Inferior parietal cortex (tissue), 1 donor: ENCODE results near the gene HIGD2A.

ENCODE experiments used
- DNase-seq: peaks from one replicate; pipeline ENCODE4 v3.0.0-alpha.2; 2016; ENCODE audit errors: extremely low spot score

HIGD2A gene

GRCh38 chr5:176388444-176389134 is at the start of gene HIGD2A, which contains the start of gene NOP16:
TSS of gene HIGD2A (plus strand) at chr5:176388751. CDS start at chr5:176388820, 69 bp downstream.
TSS of gene NOP16 (minus strand) at chr5:176388598. CDS start at chr5:176388539, 59 bp downstream.
- DNase-seq, result peak; percentile 100

- no peak for DNase-seq
These were observed 49.2 kb upstream of the HIGD2A start for GRCh38 chr5:176339304-176339703.

GRCh38 chr5:176341325-176342157 is 47.0 kb upstream of the HIGD2A start:
- DNase-seq, result no peak

DNA sequence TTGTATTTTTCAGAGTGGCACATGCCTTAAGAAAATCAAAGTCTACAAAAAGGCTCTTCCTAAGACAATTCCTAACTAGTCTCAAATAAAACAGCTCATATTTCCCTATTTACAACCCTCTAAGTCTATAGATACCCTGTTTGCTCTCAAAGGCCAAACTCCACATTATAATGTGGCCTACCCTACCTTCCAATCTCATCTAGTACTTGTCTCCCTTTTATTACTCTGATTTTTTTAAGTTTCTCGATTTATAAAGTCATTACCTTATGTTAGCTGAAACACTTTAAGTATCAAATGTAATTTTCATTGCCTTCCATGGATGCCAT is 46.4 kb upstream of the HIGD2A start:
- no peak for DNase-seq

DNA sequence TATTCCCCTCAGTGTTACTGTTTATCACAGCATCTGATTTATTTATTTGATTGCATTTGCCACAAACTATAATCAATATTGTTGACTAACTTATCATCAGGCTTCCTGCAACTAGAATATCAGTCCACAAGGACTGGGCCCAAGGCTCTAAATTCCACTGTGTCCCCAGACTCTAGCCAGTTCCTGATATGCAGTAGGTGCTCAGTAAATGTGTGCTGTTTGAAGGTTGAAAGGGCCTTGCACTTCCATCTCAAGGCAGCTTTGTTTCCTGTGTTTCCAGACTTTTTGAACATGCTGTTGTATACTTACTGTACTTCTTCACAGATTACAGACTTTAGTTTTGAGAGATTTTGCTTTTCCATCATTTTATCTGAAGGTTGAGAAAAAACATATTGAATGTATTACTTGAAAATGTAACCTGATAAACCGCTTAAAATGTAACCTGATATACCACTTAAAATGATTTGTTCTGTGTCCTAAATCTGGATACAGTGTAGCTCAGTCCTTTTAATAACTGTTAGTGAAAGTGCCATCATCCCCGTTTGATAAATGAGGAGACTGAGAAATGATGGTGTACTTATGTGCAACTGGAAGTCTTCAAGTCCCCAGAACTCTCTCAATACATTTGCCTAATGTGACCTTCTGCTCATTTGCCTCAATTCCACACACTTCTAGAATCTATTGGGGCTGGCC is 45.6 kb upstream of the HIGD2A start:
- no peak for DNase-seq

GRCh38 chr5:176350416-176350815 is 38.1 kb upstream of the HIGD2A start:
- DNase-seq, result no peak

DNA sequence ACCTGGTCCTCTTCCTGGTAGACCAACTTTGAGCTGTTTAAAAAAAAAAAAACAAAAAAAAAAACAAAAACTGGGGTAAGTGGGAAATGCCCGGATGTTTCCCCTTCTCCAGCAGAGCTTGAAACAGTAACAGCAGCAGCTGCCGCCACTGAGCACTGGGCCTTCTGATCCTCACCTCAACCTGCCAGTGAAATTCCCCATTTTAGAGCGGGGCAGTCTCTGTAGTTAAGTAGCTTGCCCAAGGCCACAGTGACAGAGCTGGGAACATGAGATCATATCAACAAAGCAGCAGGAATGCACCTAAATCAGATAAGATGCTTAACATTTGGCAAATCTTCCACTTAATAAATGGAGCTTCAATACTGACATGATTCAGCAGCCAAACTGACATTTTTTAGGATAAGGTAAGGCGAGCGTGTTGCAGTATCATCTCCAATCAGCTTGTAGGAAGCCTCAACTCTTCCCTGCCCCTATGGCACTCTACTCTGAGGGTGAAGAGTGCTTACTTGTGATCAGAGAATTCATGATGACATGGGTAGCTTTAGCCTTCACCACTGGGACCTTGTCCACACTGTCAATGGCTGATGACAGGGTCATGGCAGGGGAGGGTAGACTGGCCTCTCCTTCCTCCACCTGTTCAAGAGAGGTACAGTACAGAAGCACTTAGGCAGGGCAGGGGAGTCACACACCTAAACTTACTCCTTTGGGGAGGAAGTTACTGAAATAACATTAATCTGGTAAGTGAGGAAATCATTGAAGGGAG is 36.3 kb upstream of the HIGD2A start:
- no peak for DNase-seq

DNA sequence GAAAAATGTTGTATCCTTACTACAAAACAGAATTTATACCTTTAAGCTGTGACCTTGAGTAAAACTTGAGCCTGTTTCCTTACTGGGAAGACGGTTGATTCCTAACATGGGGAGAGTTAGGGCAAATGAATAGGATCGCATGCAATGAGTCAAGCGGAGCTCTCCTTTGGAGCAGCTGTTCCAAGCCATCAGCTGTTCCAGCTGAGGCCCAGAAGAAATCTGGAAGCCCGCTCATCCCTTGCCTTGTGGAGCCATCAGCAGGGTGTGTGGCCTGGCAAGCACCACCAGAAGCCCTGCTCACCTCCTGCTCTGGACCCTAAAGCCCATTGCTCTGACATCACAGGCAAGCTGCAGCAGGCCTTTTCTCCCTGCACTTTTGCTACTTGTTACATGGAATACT is 35.0 kb upstream of the HIGD2A start:
- DNase-seq, result no peak

DNA sequence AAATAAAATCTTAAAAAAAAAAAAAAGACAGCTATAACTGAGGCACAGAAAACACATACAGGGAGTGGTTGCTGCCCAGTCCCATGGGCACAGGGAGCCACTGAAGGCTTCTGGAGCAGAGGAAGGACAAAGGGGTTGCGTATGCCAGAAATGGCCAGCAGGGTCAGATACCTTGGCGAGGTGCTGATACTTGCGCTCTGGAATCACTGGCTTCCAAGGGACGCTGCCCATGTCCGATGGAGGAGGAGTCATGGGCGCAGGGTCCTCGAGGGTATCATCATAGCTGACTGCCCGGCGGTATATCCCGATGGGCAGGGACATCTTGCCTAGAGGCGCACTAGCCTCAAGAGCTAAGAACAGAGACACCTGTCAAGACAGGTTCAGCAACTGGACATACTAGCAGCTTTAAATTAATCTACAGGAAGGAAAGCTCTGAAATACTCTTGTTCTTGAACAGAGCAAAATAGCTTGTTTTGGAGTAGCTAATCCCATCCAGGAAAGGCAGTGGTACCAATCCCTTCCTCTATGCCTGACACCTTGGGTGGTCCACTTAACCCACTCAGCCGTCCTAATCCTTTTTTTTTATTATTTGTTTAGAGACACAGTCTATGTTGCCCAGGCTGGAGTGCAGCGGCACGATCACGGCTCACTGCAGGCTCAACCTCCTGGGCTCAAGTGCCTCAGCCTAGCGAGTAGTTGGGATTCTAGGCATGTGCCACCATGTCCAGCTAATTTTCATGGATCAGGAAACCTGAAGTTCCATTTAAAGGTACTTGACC is 33.0 kb upstream of the HIGD2A start:
- DNase-seq, result no peak

DNA sequence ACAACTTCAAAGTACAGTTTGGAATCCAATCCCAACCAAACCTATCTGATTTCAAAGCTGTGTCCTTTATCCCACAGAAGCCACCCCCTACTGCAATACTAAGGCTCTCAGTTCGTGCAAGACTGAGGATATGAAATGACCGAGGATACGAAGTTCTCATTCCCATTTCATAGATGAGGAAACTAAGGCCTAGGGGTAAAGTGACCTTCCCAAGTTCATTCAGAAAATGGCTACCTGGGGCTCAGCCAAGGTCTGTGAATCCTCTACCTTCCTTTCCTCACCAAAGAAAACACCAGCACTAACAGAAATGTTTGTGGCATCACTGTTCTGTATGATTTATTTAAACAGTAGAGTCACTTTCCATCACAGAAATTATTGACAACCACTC is 32.4 kb upstream of the HIGD2A start:
- no peak for DNase-seq

DNA sequence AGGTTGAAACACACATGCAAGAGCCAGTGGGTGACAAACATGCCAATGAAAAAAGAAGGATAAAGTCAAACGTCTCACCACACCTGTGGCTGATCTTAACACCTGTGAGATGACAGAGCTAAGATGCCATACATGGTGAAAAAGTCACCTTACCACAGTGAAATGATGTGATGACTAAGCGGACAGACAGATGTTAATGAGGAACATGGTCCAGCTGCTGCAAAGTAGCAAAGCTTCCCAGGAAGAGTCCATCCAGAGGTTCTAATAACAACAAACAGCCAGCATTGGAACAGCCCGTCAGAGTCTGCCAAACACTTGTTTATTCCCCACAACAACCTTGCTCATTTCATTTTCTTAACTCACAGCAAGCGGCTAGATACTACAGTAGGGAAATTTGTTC is 28.9 kb upstream of the HIGD2A start:
- no peak for DNase-seq

GRCh38 chr5:176360894-176361436 is 27.6 kb upstream of the HIGD2A start:
- DNase-seq, result no peak

DNA sequence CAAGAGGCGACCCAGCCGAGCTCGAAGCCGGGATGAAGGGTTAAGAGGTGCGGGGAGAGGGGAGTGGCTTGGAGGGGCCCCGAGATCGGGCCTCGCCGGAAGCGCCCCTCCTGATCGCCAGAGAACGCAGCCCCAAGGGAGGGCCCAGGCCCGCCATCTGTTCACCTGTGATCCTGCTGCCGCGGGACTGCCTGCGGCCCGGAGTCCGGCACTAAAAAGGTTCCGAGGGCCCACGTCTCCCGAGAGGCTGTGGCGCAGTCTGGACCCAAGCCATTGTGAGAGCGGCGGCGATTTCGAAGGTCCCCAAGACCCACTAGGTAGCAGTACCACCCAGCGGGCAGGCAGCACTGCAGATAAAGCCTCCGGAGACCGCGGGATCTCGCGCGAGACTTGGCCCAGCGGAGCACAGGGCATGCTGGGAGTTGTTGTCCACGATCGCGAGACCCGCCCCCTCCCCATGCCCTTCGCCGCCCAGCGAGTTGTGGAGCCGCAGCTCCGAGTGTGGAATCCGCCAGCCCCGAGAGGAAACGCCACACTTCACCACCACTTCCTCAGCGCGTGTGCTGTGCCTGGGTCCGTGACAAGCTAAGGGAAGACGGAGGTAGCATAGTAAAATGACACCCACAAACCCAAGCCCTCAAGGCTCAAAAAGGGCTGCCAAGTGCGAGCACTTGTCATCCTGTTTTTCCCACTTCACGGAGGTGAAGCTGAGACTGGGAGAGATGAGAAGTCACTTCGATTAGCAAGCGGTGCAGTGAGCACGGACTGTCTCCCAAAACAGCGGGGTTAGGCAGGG is 26.9 kb upstream of the HIGD2A start, which contains the start of gene KIAA1191:
Gene KIAA1191, minus strand, starts transcription at position 328 of the 796 bp plus-strand sequence. CDS start 2,256 bp downstream, outside the sequence.
- peak; percentile 90 for DNase-seq

GRCh38 chr5:176362233-176362490 is 26.4 kb upstream of the HIGD2A start:
- no peak for DNase-seq

DNA sequence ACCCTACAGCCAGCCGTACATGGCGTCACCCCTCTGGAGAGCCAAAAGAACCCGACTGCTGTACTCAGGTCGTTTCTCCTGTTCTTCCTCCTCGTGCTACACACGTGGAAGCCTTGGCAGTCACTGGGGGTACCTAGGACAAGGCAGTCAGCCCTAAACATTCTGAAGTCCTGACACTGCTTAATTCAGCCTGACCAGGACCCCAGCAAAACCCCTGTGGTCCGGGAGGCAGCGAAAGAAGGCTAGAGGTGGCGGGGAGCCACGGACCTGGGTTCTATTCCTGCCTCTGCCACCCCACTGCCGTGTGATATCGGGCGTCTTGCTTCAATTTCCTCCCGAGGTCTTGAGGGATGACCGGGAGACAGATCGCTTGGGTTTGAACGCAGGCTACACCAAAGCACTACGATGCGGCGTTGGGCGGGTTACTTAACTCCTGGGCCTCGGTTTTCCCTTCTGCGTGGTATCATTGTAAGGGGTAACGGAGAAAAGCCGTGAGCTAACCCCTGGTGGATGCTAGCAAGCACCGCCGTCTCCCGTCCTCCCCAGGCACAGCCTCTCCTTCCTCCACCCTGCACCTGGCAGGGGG is 23.7 kb upstream of the HIGD2A start:
- peak; percentile 23 for DNase-seq

DNA sequence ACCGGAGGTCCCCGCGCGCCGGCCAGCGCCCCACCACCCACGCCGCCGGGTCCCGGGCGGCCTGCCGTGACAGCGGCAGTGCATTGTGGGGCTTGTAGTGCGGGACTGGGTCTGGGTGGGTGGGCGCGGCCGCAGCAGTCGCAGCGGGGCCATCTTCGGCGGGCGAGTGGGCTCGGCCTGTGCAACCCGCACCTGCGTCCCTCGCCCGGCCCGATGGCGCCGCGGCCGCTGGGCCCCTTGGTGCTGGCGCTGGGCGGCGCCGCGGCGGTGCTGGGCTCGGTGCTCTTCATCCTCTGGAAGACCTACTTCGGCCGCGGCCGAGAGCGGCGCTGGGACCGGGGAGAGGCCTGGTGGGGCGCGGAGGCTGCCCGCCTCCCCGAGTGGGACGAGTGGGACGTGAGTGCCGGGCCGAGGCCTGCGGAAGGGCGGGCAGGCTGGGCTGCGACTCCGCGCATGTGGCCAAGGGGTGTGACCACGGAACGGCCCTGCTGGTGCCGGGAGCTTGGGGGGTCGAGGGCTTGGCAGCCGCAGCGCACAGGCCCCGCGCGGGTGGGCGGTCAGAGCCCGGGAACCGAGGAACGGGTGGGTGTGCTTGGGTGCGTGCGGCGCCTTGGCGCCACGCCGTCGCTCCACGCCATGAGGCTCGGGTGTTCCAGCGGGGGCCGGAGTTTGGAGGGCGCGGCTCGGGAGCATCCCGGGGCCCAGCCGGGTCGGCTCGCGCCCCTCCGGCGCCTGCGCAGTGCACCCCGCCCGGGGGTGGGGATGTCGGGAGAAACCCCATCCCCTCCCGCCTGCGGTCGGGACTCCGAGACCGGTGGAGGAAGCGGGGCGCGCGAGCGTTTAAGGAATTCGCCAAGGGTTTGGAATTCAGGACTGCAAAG is 23.0 kb upstream of the HIGD2A start, which contains the start of gene ARL10:
Gene ARL10, plus strand, starts transcription at position 137 of the 881 bp plus-strand sequence. Its CDS starts 77 bp downstream, at position 214.
- peak; percentile 17 for DNase-seq

GRCh38 chr5:176366232-176366894 is 22.2 kb upstream of the HIGD2A start:
- DNase-seq, result no peak

- DNase-seq, result no peak
These were observed 19.8 kb upstream of the HIGD2A start for GRCh38 chr5:176368726-176369125.
